HG02970 (cell line): ENCODE measurements around the gene GATAD2A.

Source experiments
- ATAC-seq: cut with Tn5 transposase; IDR thresholded peaks from one replicate; pipeline ENCODE4 v1.9.1; 2021; ENCODE audit warnings: mild to moderate bottlenecking, moderate library complexity, moderate number of reproducible peaks; ENCODE audit not compliant: unreplicated experiment, low FRiP score

GATAD2A gene

GRCh38 chr19:19502808-19503602 lies 97.5 kb downstream of the GATAD2A start:
- ATAC-seq, result no peak

DNA sequence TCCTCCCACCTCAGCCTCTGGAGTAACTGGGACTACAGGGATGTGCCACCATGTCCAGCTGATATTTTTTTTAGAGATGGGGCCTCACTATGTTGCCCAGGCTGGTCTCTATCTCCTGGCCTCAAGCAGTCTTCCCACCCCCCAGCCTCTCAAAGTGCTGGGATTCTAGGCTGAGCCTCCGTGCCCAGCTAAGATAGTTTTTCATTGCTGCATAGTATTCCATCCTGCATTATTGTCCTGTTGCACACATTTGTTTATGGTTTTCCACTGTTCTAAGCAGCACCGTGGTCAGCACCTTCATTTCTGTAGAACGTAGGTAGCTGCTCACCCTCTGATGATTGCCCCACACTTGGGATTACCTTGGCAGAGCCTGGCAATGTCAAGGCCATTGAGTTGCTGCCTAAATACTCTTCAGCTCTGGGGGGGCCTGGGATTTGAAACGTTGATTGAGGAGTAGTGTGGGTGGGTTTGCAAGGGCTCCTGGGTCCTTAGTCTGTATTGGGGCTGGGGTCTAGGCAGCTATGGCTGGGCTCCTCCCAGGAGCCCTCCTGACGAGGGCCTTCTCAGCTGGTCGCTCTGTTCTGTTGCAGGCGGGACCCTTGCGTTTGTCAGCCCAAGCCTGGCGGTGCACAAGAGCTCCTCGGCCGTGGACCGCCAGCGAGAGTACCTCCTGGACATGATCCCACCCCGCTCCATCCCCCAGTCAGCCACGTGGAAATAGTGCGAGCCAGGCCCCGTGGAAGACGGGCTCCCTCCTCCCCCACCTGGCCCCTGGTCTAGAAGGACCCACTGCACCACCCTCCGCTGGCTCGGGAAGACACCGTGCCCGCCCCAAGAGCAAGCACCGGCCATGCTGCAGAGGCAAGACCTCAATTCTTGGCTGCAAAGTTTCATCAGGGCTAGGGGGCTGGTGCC lies 99.5 kb downstream of the GATAD2A start:
- ATAC-seq, result no peak

GRCh38 chr19:19505669-19506326 lies 100.3 kb downstream of the GATAD2A start:
- ATAC-seq, result no peak

- ATAC-seq, result no peak
Observed at GRCh38 chr19:19506592-19506991, 101.1 kb downstream of the GATAD2A start.

DNA sequence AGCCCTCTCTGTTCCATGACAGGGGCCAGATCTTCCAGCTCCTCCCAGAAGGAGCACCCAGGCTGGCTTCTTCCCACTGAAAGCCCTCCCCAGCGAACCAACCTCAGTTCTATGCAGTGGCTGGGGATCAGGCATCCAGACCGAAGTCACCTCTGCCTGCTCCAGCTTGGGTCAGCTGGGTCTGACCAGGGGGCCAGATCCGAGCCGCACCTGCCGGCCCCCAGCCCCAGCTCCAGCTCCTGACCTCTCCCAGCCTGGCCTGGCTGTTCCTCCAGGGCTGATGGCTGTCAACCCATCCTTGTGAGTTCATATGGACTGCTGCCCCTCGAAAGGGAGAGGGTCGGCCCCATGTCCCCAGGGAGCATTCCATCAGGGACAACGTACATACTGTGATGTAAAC lies 101.9 kb downstream of the GATAD2A start:
- ATAC-seq, result no peak

DNA sequence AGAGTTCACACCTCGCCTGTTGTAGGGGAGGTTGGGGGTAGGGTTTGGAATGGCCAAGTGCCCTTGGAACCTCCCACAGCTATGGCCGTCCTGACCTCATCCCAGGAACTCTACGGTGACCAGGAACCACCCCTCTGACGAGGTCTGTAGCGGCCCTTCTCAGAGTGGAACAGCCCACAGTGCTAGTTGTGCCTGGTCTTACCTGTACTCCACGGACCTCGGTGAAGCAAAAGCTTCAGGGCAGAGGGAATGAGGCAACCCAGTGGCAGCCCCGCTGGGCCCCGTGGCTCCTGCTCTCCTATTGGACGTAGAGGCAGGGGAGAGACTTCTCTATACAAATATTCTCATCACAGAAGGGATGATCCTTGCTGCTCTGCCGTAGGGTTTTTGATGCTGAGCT lies 102.7 kb downstream of the GATAD2A start:
- no peak for ATAC-seq

- no peak for ATAC-seq
Observed at GRCh38 chr19:19510432-19510831, 105.0 kb downstream of the GATAD2A start.

DNA sequence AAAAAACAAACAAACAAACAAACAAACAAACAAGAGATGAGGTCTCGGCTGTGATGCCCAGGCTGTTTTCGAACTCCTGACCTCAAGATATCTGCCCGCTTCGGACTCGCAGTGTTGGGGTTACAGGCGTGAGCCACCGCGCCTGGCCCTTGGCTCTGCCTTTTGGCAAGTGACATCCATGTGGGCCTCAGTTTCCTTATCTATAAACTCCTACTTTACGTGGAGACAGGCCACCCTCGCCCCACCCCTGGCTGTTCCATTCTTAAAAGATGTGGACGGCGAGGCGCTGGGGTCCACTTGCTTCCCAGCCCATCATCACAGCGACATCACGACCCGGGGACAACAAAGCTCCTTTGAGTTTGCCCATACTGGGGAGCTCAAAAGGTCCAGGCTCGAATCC lies 108.2 kb downstream of the GATAD2A start:
- ATAC-seq, result no peak

DNA sequence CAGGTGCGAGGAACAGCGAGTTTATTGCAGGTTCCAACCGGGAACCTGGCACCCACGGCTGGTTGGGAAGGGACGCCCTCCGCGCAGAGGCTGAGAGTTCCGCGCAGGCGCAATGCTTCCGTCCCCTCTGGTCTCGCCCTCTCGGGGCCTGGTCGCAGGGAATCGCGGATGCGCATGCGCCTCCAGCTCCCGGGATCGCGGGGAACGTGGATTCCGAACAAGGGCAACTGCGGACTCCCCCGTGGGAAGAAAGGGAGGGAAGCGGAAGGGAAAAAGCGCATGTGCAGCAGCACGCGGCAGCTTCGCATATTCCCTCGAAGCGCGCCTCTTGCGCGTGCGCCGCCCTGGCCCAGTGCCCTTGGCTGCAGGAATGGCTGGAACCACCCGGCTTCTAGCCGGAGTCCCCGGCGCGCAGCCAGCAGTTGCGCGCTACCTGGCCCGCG lies 108.8 kb downstream of the GATAD2A start:
- ATAC-seq, result no peak

- no peak for ATAC-seq
Observed at GRCh38 chr19:19514881-19515641, 109.6 kb downstream of the GATAD2A start, which contains the start of gene TSSK6. Gene TSSK6, minus strand, starts transcription at chr19:19515548. Its CDS starts 121 bp downstream, at chr19:19515427.

DNA sequence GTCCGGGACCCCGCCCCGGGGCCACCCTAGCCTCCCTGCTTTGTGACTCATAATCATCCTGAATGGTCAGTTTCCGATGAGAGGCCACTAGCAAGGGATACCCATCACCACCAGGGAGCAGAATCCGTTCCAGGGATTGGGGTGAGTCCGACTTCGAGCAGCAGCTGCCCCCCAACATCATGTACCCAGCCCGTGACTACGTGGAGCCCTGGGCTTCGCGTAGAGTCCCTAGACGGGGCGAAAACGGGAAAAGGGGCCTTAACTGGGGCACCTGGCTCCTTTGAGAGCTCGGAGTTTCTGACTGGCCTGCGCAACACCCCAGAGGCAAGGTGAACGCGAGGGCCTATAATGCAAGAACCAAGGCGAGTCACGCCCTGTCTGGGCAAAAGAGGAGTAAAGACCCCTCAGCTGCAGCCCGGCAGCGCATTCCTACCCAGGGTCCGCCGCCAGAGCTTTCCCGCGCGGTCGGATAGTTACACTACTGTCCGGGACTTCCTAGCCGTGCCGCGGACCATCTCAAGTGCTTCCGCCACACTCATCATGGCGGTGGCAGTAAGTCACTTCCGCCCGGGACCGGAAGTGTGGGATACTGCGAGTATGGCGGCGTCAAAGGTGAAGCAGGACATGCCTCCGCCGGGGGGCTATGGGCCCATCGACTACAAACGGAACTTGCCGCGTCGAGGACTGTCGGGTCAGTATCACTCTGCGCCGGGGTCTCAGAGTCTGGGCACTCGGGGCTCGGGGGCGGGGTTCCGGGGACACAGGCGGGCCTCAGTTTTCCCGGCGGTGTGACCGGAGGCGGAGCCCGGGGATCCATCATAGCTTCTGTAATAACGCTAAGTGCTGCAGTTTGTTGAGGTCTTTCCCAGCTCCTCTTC lies 110.4 kb downstream of the GATAD2A start, which contains the start of gene NDUFA13:
Gene NDUFA13 (plus strand): TSS at position 584 of the 878 bp plus-strand sequence. CDS start 14 bp downstream, at position 598.
- peak; percentile 90 for ATAC-seq

- ATAC-seq, result no peak
Observed at GRCh38 chr19:19517235-19517619, 111.8 kb downstream of the GATAD2A start.

DNA sequence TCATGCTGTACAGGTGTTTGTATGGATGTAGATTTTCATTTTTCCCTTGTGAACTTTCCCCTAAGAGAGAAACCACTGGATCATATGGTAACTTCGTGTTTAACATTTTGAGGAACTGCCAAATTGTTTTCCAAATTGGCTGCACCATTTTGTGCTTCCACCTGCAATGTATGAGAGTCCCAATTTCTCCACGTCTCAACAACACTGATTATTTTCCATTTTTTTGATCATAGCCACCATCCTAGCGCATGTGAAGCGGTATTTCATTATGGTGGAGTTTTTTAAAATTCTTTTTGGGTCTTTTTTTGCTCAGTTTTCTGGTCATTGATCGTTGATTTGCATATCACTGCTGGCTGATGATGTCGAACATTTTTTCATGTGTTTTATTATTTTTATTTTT lies 115.5 kb downstream of the GATAD2A start:
- ATAC-seq, result no peak

DNA sequence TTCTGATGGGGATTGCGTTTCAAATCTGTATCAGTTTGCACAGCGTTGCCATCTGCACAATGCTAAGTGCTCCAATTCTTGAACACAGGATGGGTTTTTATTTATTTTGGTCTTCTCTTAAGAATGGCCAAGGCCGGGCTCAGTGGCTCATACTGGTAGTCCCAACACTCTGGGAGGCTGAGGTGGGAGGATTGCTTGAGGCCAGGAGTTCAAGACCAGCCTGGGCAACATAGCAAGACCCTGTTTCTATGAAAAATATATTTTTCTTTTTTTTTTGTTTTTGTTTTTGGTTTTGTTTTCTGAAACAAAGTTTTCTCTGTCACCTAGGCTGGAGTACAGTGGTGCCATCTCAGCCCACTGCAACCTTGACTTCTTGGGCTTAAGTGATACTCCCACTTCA lies 117.7 kb downstream of the GATAD2A start:
- no peak for ATAC-seq

DNA sequence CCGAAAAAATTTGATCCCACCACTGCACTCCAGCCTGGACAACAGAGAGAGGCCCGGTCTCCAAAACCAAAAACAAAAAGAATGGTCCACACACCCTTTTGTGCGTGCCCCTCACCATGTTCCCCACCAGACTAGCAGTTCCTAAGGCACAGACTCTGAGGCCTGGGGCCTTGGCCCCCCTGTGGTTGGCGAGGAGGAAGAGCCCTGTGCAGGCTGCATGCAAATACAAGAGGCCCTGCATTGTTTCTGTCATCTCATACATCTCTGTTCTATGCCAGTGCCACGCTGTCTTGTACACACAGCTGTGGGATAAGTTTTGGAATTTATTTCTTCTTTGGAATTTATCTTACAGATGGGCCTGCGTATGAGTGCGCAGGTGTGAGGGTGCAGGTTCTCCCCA lies 118.6 kb downstream of the GATAD2A start:
- ATAC-seq, result no peak

DNA sequence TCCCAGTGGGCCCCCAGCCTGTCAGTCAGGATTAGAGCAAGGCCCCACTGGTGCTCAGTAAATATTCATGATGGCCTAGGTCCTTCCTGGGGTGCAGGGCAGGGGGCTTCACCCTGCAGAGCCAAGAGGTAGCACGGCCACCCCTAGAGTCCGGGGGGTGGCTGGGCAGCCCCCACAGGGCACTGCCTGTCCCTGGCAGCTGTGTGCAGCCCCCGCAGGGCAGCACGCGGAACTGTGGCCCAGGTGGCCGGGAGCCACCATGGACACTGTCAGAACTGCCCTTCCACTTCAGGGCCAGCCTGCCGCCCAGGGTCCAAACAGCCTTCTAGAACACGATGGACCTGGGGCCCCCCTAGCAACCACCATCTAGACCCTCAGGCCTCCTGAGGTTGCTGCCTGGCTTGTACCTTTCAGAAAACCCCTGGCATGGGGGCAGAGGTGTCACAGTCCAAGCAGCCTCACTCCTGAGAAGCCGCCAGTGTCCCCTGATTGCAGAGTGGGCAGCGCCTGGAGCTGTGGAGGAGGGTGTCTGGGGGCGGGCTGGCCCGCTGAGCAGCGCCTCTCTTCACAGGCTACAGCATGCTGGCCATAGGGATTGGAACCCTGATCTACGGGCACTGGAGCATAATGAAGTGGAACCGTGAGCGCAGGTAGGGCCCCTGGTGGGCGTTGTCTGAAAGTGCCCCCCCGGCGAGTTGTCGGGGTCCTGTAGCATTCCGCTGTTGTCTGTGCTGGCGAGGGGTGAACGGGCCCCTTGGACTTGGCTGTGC lies 120.3 kb downstream of the GATAD2A start:
- ATAC-seq, result no peak

GRCh38 chr19:19526581-19527370 lies 121.3 kb downstream of the GATAD2A start:
- no peak for ATAC-seq

DNA sequence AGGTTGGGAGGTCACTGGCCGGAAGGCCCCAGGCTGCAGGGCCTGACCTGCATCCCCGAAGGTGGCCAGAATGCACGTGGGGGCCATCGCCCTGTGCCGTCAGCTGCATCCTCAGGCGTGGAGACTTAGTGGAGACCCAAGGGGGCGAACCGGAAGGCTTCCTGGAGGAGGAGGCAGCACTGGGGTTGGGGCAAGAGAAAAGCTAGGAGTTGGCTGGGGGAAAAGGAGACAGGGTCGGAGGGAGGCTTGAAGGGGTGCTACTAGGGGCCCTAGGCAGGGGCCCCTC lies 121.8 kb downstream of the GATAD2A start:
- no peak for ATAC-seq
